Endothelial cell of umbilical vein (primary cell): Measurements from ENCODE around the gene RPL6. TPM values are rescaled to one million over a fixed set of nuclear protein-coding genes. Genes with fewer than 3 reads are reported as not detected.

Source experiments
- BruUV-seq: library from RNA; stranded (reverse); fragments of 400-500 nt; replicated peaks from 2 replicates; lab custom pipeline; 2021; lab: Mats Ljungman, UMichigan
- CTCF ChIA-PET: fragments of 300-600, 350-600 bp; sonication (Branson Sonifier 250); formaldehyde crosslinking; loops from one replicate; lab custom pipeline; 2021; ENCODE audit warnings: antibody characterized with exemption, inconsistent platforms; lab: Charles Lee
- POLR2A ChIA-PET: fragments of 300-600, 350-600 bp; sonication (Branson Sonifier 250); formaldehyde crosslinking; loops from one replicate; lab custom pipeline; 2021; ENCODE audit warnings: antibody characterized with exemption, inconsistent platforms; lab: Charles Lee
- DNase-seq: peaks from one replicate; pipeline ENCODE4 v3.0.0-alpha.2; 2011; ENCODE audit warnings: low read depth, low spot score
- FAIRE-seq: peaks from 2 replicates; lab custom pipeline; 2011; peaks lifted over from hg19 to GRCh38; lab: Jason Lieb, UNC
- H2AFZ ChIP-seq: 2 replicates; pipeline ENCODE4 v1.6.0; 2012; ENCODE audit warnings: low read depth, low read length, control low read depth, inconsistent platforms
- H3K27ac ChIP-seq: 2 replicates; pipeline ENCODE4 v1.5.1; 2011; ENCODE audit warnings: low read depth, mild to moderate bottlenecking, control low read depth, low read length, moderate library complexity; ENCODE audit not compliant: insufficient read depth
- H3K27me3 ChIP-seq, 2 experiments: 2 replicates each; pipeline versions ENCODE4 v1.6.0 to v1.6.1; 2011; ENCODE audit warnings: low read length in 2 of 2, mixed read lengths in 1 of 2; ENCODE audit not compliant: control insufficient read depth in 2 of 2, insufficient read depth in 2 of 2
- H3K36me3 ChIP-seq, 2 experiments: 2 replicates in 1 of 2; 3 replicates in 1 of 2; pipeline ENCODE4 v1.5.1; 2011; ENCODE audit warnings: low read length in 2 of 2, mild to moderate bottlenecking in 1 of 2, moderate library complexity in 1 of 2; ENCODE audit not compliant: control insufficient read depth in 2 of 2, insufficient read depth in 2 of 2; ENCODE audit errors: extremely low read depth in 1 of 2
- H3K4me1 ChIP-seq: 3 replicates; pipeline ENCODE4 v1.5.1; 2011; ENCODE audit warnings: mild to moderate bottlenecking, low read length; ENCODE audit not compliant: control insufficient read depth, insufficient read depth; ENCODE audit errors: extremely low read depth
- H3K4me2 ChIP-seq: 2 replicates; pipeline ENCODE4 v1.6.1; 2011; ENCODE audit warnings: low read length, control low read depth, mixed read lengths; ENCODE audit not compliant: insufficient read depth
- H3K4me3 ChIP-seq, 3 experiments: fragments of 200-600 bp in 1 of 3; sonication (generic), shearing (Covaris generic) in 1 of 3; replicated peaks in 1 of 3; 2 replicates each; pipeline ENCODE4 v1.5.1; 2011 to 2016; ENCODE audit warnings: control low read depth in 3 of 3, low read length in 3 of 3, mild to moderate bottlenecking in 2 of 3, inconsistent platforms in 1 of 3, low read depth in 1 of 3, moderate library complexity in 1 of 3; ENCODE audit not compliant: insufficient read depth in 1 of 3
- H3K79me2 ChIP-seq: 2 replicates; pipeline ENCODE4 v1.6.0; 2012; ENCODE audit warnings: low read length, inconsistent platforms; ENCODE audit not compliant: control insufficient read depth, insufficient read depth
- H3K9ac ChIP-seq: replicated peaks from 2 replicates; pipeline ENCODE3; 2011; ENCODE audit warnings: low read length, control low read depth; ENCODE audit not compliant: insufficient read depth; ENCODE audit errors: extremely low read depth
- H3K9me1 ChIP-seq: replicated peaks from 3 replicates; pipeline ENCODE4 v1.6.0; 2011; ENCODE audit warnings: mild to moderate bottlenecking, low read length; ENCODE audit not compliant: control insufficient read depth, insufficient read depth; ENCODE audit errors: extremely low read depth
- H3K9me3 ChIP-seq: replicated peaks from 2 replicates; pipeline ENCODE4 v1.5.1; 2012; ENCODE audit warnings: low read length, inconsistent platforms; ENCODE audit not compliant: control insufficient read depth, insufficient read depth
- H4K20me1 ChIP-seq: replicated peaks from 2 replicates; pipeline ENCODE3; 2011; ENCODE audit warnings: mild to moderate bottlenecking, low read length; ENCODE audit not compliant: control insufficient read depth, insufficient read depth; ENCODE audit errors: extremely low read depth
- CTCF ChIP-seq, 2 donors: IDR thresholded peaks; 1 replicate in 1 of 2; 2 replicates in 1 of 2; pipeline ENCODE4 v1.5.1; 2011; ENCODE audit warnings: low read length in 2 of 2, mild to moderate bottlenecking in 2 of 2, moderate library complexity in 2 of 2, control low read depth in 1 of 2, inconsistent platforms in 1 of 2, low read depth in 1 of 2; ENCODE audit not compliant: insufficient read depth in 1 of 2; ENCODE audit errors: extremely low read depth in 1 of 2
- EZH2 ChIP-seq: IDR thresholded peaks from 2 replicates; pipeline ENCODE4 v1.6.1; 2012; ENCODE audit warnings: borderline replicate concordance, low read depth, mild to moderate bottlenecking, moderate library complexity, low read length, inconsistent platforms; ENCODE audit not compliant: severe bottlenecking
- FOS ChIP-seq: IDR thresholded peaks from 2 replicates; pipeline ENCODE4 v1.6.1; 2011; ENCODE audit warnings: mild to moderate bottlenecking, low read length, moderate library complexity, borderline replicate concordance; ENCODE audit not compliant: insufficient read depth
- GATA2 ChIP-seq: IDR thresholded peaks from 2 replicates; pipeline ENCODE4 v1.7.0; 2011; ENCODE audit warnings: low read depth, mild to moderate bottlenecking, moderate library complexity, mixed read lengths, low read length; ENCODE audit not compliant: insufficient read length, insufficient read depth
- JUN ChIP-seq: IDR thresholded peaks from 2 replicates; pipeline ENCODE4 v1.6.1; 2011; ENCODE audit warnings: borderline replicate concordance, low read depth; ENCODE audit not compliant: insufficient read length, insufficient read depth
- MAX ChIP-seq: IDR thresholded peaks from 2 replicates; pipeline ENCODE4 v1.6.1; 2011; ENCODE audit not compliant: insufficient read depth, insufficient read length
- MYC ChIP-seq: IDR thresholded peaks from one replicate; pipeline ENCODE4 v1.6.1; 2011; ENCODE audit warnings: mild to moderate bottlenecking, low read depth, low read length
- POLR2A ChIP-seq: IDR thresholded peaks from 2 replicates; pipeline ENCODE4 v1.6.1; 2012; ENCODE audit warnings: low read depth, mild to moderate bottlenecking, control low read depth, low read length
- POLR2AphosphoS5 ChIP-seq: IDR thresholded peaks from 2 replicates; pipeline ENCODE4 v1.6.1; 2012; ENCODE audit warnings: low read depth, mild to moderate bottlenecking, control low read depth, low read length, moderate library complexity; ENCODE audit not compliant: insufficient read depth
- dilution Hi-C: fragments of 300-500 bp; cut with MboI; formaldehyde crosslinking; loops from one replicate; pipeline ENCODE4 v1.15.0; 2019; ENCODE audit warnings: low sequenced_read_pairs; ENCODE audit not compliant: extremely low pct_ligation_motif_present
- intact Hi-C: fragments of 100-400 bp; cut with micrococcal nuclease; formaldehyde crosslinking; loops from one replicate; pipeline ENCODE4 v1.10.0; 2022
- polyA plus RNA-seq, 4 experiments: library from polyadenylated mRNA; depleted of rRNA in 3 of 4; stranded (reverse) in 3 of 4; unstranded in 1 of 4; fragments of >200 nt; gene quantifications; 2 replicates each; pipeline versions ENCODE4 v1.2.1 to v1.2.3, GENCODE V29; 2011 to 2012; ENCODE audit warnings: missing spikeins in 1 of 4
- total RNA-seq: library from RNA; stranded (reverse); gene quantifications from 2 replicates; pipeline ENCODE4 v1.2.3, GENCODE V29; 2021

Gene RPL6
- total and polyA plus RNA-seq, 2 donors (not counting 3 experiments of a cell fraction or from before 2014, with no cell fraction given): 998 to 1,385 TPM

- ChIA-PET CTCF (interaction anchor here (1.0 kb wide), 1 partner anchor 11 kb away, joined by 4 read pairs; no protein-coding TSS in a partner anchor), POLR2A (interaction anchor here (0.5 kb wide), 2 partner anchors 313 to 687 kb away, joined by 4 to 5 read pairs; no protein-coding TSS in a partner anchor)
- Histone ChIP-seq H3K27me3 (no peaks in the 10 kb centered on the region), H3K4me3 (no peak overlapping the region), H3K9me1 (no peaks in the 10 kb centered on the region), H3K27ac (no peak overlapping the region), H3K9ac (no peak overlapping the region), H3K9me3 (no peaks in the 10 kb centered on the region), H3K36me3 (no peaks in the 10 kb centered on the region), H3K4me2 (no peak overlapping the region), H4K20me1 (peaks cover 13% of the 10 kb centered on the region), H3K4me1 (peaks cover 21% of the 10 kb centered on the region), H2AFZ (no peak overlapping the region), H3K79me2 (peaks cover 82% of the 10 kb centered on the region)
- DNase-seq (no peak), FAIRE-seq (no peak)
- intact Hi-C loops: no loop called here
- TF ChIP-seq MYC (no peak), GATA2 (no peak), MAX (no peak), CTCF (IDR thresholded peaks at IDR 0.05; ENCODE audit: extremely low read depth in 1 of 2, insufficient read depth in 1 of 2, low read depth in 1 of 2, low read length in 2 of 2) (no peak), POLR2A (no peak), FOS (no peak), JUN (no peak), EZH2 (no peak), POLR2AphosphoS5 (no peak)
- no TSS peak for BruUV-seq
- dilution Hi-C loops: no loop called here
These were observed 13.1 kb upstream of the RPL6 start for GRCh38 chr12:112422531-112422930.
